HG02763 (cell line): ENCODE measurements around the gene SEMA7A.

Source experiments
- ATAC-seq: cut with Tn5 transposase; IDR thresholded peaks from one replicate; pipeline ENCODE4 v1.9.1; 2021; ENCODE audit warnings: mild to moderate bottlenecking, moderate library complexity; ENCODE audit not compliant: unreplicated experiment

The SEMA7A gene

DNA sequence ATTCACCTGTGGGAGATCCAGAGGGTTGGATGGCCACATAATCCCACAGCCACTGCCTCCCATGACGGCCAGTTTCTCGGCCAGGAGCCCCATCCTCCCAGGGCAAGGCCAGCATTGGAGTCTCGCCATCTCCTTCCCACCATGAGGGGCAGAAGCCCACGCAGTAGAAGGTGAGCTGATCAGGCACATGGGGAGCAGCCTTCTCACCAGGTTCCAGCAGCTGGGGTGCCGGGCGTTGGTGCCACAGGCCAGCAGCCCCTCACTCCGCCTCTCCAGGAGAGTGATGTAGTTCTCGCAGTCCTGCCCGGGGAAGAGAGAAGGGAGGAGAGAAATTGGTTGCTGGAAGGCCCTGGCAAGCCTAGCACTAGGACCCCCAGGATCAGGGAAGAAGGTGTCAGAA lies 16.1 kb downstream of the SEMA7A start:
- ATAC-seq = no peak

DNA sequence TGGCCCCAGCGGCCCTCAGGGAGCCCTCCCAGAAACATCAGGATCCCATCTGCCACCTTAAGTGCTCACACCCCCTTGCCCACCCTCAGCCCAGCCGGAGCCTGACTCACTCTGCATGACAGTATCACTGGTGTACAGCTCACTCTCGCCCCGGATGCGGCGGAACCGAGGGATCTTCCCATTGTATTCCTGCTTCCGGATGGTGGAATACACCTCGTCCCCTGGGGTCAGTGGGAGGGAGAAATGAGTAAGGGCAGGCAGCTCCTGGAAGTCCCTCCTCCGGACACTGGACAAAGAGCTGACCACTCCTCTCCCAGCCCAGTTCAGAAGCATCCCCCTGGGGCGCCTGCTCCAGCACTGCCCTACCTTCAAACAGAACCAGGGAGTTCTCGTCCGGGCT lies 16.5 kb downstream of the SEMA7A start:
- ATAC-seq = no peak

DNA sequence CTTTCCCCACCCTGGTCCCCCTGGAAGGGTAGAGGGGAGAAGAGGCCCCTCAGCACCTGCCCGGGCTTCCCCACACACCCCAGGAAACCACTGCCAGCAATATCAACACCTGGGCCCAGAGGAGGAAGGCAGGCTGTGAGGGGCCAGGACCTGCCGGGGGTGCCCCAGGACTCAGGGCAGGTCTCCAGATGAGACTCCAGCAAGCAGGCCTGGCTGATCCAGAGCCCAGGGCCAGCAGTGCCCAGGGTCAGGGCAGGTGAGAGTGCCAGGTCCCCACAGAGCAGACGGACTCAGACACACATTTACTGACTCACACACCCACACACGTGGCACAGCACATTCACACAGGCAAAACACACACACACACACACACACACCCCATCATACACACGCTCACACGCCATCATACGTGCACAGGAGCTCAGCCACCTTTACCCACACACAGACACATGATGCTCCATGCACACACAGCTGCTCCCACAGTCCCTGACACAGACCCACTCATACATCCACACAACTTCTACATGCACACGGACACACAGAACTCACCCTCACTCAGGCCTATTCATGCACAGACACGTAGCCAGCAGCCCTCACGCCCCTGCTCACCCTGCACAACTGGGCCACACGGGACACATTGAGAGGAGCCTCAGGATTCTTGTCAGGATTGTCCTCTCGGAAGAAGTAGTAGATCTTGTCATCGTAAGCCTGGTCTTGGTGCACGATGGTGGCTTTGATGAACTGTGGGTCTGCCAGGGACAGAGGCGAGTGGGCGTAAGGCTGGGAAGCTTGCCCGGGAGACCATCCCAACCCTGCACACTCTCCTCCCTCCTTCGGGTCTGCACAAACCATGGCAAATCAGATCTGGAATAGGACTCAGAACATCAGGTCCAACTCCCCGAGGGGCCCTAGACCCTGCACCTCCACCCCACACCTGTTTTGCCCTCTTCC lies 17.5 kb downstream of the SEMA7A start:
- ATAC-seq = no peak

DNA sequence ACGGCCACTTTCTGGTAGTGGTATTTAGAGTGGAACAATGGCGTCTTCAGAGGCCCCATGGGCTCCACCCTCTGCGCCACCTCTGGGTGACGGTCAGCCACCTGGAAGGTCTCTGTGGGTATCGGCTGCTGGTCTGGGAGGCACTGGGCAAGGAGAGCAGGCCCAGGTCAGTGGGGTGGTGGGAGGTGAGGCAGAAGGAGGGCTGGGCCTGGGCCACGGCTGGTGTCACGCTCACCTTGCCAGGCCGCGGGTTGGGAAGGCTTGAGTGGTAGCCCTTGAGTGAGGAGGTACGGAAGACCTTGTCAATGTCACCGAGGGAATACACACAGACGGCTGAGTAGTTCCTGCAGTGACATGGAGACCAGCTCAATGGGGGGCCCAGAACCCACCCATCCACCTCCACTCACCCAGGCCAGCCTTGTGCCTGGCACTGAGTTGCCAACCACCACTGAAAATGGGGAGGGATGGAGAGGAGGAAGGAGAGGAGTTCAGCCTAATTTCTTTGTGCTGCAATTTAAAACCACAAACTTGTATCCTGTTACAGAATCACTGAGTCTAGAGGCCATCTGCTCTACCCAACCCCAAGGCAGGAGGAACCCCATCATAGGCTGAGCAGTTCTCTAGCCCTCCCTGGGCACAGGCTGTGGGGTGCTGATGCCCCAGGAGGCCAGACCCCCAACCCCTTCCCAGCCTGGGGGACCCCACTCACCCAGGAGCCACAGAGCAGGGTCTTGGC lies 19.0 kb downstream of the SEMA7A start:
- ATAC-seq = no peak

DNA sequence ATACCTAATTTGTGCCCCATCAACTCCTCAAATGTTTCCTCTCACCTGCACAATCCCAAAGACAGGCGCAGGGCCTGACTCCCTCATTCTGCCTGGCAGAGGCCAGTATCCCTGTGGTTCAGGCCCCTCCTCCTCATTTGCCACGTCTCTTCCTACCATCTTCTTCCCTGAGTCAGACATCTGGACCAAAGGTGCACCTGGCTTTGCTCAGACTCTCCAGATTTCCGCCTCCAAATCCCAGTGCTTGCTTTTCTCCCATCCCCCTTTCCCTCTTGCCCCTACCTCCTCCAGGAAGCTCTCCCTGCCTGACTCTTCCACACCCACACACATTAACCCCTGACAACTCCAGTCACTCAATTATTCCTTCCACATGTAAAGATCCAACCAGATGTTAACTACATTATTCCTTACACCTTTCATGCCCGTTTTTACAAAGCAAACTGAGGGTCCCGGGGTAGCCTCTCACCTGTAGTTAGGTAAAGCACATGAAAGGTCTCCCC lies 19.6 kb downstream of the SEMA7A start:
- no peak for ATAC-seq

DNA sequence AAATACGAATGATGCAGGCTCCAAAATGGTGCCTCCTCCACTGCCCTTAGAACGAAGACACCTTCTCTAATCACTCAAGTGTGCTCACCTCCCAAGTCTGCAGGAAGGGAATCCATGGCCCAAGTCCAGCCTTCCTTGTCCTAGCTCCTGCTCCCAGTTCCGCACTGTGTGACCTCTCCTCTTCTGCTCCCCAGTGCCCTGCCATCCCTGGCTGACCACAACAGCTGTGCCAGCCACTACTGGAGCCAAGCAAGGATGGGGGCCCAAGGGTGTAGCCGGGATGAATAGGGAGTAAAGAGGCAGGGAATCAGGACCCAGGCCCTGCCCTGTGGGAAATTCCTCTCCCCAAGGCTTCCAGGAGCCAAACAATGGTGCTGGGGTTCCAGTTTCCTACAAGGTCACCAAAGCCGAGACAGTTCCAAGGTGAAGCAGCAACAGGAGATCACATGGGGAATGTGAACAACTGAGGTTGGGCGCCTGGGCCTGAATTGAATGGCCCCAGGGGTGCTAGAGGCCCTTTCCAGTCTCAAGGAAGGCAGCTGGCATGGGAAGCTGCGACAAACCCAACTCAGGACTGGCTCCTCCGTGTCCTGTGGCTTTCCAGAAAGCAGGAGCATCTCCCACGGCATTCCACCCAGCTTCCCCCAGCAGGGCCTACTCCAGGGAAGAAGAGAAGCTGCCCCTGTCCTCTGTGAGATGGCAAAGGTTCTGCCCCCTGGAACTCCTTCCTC lies 20.2 kb downstream of the SEMA7A start:
- ATAC-seq = no peak

DNA sequence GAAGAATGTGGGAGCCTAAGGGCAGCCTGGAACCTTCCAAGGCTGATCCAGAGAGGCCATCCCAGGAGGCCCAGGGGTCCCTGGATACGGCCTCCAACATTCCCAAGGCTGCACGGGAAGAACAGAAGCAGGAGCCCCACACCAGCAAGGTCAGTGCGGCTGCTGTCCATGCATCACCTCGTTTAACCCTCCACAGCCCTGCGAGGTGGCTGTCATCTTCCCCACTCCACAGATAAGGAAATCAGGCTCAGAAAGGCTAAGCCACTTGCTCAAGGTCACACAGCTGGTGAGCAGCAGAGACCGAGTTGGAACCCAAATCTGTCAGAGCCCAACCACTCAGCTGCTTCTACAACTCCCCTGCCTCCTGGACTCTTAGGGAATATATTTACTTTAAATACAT lies 21.6 kb downstream of the SEMA7A start:
- ATAC-seq = no peak

DNA sequence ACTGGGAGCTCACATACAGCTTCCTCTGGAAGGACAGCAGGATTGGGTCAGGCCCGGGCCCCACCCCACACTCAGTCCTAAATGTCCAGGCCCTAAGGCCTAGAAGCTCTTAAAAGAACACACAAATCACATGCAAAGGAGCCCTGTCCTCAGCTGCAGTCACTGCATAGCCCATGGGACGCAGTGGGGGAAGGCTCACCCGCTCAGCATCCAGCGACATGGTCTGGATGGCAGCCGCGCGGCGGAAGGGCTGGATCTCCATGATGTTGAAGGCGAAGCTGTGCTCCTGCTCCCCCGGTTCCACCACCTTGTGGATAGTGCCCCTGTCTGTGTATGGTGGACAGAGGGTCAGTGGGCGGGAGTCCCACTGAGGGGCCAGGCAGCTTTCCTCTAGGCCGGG lies 22.1 kb downstream of the SEMA7A start:
- no peak for ATAC-seq

DNA sequence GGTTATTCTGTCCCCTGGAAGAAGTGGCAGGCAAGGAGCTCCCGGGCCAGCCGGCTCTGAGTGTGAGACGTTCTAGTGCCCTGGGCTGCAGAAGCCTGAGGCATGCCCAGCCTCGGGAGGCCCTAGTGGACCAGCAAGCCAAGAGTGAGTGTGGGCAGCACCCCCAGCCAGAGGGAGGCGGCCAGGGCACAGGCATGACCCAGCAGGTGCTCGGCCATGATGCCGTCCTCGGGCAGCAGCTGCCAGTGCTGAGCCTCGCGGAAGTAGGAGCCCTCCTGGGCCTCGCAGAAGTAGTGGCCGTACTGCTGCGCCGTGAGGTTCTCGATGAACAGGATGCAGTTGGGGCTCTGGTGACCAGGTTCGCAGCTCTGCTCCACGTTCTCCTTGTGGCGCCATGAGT lies 23.3 kb downstream of the SEMA7A start:
- no peak for ATAC-seq

DNA sequence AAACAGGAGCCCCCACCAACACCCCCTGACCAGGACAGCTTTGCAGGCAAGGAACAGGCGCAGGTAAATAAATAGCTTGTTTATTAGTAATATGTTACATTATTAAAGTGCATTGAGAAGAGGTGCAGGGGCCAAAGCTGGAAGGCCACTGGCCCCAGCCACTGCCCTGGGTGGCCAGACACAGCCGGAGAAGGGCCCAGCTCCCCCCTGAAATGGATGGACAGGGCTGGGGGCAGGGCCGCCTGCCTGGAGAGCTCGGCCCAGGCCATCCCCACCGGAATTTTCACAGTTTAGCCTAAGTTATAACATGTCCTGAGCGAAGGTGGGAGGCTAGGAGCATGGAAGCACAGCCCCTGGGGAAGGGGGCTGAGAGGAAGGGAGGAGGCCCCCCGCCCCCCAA lies 24.5 kb downstream of the SEMA7A start:
- ATAC-seq = no peak

DNA sequence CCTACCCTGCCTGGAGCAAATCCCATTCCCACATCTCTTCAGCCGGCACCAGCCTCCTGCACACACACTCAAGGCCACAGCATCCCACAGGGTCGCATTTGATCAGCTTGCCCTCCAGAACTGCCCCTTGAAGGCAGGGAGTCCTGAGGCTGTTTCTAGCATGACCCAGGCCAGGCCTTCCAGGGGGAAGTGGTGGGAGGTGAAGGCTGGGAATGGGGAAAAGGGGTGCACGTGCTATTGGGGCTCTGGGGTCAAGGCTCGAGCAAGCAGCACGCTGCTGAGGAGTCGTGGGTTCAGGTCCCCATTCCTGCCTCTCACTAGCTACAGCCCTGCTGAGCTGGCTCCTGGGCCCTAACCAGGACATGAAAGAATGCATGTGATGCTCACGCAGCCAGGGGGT lies 24.9 kb downstream of the SEMA7A start:
- ATAC-seq = no peak

DNA sequence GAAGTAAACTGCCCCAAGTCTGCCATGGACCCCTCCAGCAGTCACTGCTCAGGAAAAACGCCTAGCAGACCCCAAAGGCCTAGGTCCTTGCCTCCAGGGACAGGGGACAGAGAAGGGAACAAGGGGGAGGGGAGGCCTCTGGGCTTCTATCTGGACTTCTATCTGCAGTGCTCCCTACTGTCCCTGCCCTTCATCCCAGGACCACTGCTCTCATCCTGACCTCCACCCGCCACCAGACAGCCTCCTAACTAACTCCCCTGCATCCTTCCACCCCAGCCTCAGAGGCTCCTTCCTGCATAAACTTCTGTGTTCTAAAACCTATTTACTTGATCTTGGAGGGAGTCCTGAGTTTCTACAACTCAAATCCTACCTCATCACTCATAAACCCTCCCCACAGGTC lies 25.4 kb downstream of the SEMA7A start:
- no peak for ATAC-seq

DNA sequence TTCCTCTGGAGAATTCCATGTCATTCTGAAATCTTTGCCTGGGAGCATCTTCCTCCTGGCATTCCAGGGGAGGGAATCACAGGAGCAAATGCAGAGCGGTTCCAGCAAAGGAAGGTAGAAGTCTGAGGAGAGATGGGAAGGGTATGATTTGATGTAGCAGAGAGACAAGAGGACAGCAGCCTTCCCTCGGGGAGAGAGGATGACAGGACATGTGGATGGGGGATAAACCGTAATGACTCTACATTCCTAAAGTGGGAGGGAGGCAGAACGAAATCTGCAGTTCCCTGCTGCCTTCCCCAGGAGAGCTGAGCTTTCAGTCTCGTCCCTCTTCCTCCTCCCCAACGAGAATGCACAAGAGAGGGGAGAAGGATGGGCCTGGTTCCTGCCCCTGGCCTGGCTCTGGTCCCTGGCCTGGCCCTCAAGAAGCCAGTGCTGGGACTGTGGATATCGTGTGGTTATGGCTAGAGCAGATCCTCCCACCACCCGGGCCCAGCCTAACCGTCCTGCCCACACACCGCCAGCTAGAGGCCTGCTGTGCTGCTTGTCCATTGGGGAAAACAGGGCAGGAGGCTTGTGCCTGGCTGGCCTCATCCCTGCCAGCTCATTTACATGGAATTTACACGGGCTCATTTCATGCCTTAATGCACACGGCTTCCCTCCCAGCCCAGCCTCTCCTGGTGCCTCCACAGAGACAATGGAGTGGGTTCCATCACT lies 26.6 kb downstream of the SEMA7A start:
- ATAC-seq = no peak

DNA sequence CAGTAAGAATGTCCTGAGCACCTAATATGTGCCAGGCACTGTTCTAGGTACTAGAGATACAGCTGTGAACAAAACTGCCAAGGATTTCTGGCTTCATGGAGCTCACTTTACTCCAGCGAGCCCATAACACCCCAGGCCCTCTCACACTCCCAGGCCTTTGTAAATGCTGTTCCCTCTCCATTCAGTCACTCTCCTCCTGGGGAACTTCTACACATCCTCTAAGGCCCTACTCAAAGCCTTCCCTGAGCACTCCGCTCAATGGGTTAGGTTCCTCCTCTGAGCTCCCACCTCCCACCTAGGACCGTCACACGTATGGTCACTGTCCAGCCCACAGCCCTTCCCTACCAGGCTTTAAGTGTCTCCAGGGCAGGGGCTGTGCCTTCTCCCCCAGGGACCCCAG lies 27.2 kb downstream of the SEMA7A start:
- no peak for ATAC-seq

DNA sequence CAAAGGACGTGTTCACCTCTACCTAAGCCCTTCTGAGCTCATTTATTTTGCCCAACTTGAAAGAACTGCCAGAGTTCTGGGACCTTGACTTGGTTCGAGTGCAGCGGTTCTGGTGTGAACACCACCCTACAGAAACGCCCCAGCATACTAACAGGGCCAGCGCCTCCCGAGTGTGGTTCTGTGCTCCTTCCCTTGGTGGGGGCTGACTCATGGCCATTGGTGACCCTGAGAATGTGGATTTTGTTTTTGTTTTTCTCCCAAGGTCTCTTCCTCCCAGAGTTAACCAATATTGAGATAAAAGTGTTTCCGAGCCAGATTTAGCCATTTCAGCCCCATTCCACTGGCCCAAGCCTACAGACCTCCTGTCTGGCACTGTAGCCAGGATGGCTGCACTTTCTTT lies 27.9 kb downstream of the SEMA7A start:
- ATAC-seq = no peak

DNA sequence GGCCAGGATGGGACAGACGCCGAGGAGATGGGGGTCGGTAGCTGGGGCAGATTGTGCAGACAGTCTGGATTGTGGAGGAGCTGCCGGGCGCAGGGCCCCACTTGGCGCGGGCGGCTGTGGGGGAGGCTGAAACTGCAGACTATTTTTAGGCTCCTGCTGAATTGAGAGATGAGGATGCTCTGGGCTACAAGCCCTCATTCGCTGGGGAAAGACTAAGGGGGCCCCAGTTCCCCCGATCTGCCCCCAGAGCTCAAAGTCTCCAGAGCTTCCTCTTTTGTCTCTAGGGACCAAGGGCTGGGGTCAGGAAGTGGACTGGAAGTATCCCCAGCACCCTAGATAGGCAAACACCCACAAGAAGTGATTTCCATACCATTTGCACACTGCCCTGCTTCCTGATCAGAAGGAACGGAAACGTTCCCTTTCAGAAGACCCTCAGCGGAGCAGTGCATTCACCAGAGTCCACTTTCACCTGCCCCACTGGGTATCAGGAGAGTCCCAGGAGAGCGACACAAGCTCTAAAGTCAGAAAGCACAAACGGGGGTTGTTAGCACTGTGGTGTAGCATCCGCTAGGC lies 29.7 kb downstream of the SEMA7A start:
- ATAC-seq = peak; percentile 23

DNA sequence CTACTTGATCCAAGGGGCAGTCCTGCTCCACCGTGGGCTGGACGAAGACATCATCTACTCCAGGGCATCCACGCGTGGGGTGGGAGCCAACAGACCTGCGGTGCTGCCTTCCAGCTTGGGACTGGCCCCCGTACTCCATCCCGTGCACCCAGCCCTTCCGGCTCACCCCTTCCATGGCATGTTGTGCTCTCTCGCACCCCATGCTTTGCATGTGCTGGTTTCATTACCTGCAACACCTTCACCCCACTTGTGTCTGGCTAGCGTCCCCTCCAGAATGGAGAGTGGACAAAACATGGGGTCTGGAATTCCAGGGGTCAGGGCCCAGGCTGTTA lies 30.2 kb downstream of the SEMA7A start:
- peak; percentile 25 for ATAC-seq

DNA sequence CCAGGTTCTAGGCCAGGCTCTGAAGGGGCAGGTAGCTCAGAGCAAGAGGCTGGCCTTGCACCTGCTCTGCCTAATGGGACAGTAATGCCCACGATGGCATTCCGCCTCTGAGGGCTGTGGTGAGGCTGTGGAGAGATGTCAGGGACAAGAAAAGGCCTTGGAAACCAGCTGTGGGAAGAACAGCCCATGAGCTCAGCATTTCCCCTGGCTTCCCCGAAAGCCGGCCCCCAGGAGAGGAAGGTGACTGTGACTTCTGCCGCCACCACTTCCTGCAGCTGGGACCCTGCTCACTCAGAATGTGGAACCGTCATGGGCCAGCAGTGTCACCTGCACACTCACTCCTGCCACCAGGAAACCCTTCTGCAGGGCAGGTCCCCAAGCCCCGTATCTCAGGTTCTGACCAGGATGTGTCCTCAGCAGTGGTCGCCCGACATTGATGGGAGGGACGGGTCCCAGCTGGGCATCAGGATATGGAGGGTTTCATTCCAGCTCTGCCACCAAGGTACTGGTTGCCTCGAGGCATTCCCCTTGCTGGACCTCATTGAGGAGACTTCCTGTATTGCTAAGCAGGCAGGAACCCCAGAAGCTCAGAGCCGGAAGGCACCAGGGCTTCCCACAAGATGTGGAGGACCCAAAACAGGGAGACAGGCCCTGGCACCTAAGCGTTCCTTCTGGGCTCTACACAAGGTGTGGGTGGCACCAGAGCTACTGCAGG lies 30.7 kb downstream of the SEMA7A start:
- ATAC-seq = peak; percentile 24

DNA sequence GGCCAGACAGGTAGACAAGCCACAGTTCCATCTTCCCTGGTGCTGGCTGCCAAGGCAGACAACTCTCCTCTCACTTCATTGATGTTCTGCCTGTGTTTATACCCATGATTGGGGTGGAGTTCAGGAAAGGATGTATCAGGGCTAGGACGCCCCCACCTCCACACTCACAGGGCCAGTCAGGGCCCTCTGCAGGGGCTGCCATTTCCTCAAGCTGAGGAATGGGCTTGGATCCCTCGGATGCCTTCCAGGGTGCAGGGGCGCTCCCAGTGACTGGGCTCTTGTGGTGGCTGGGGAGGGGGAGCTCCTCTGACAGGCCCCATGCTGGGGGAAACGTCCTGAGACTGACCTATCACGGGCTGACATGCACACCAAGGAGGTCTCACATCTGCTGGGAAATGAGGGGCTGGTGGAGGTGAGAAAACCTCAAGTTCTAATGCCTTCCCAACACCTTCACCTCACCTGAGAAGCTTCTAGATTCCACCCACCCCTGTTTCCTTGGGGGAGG lies 31.4 kb downstream of the SEMA7A start:
- ATAC-seq = no peak
